SIG-M5 treated with dmso at 0.1 percent for 504 hours (cell line): ENCODE results near the gene TECPR1.
A peak's percentile ranks its signal among the peaks of the same experiment; 100 is the strongest.

Experiments
- DNase-seq: peaks from one replicate; lab custom pipeline; 2025; ENCODE audit not compliant: unreplicated experiment; lab: John Stamatoyannopoulos, UW

The TECPR1 gene

DNA sequence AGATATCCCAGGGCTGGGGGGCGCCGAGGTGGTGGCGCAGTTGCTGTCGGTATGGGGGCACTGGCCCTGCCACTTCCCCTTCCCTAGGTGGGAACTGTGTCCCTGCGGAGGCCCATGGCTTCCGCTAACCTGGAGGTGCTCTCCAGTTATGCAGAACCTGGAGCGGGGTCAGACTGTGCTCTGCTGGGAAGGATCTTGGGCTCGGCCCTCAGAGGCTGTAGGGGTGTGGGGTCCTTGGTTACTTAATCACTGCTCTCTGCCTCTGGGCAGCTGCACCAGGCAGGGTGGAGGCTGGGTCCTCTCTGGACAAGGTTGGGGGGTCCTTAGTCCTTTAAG, 31.8 kb upstream of the TECPR1 start:
- no peak for DNase-seq

DNA sequence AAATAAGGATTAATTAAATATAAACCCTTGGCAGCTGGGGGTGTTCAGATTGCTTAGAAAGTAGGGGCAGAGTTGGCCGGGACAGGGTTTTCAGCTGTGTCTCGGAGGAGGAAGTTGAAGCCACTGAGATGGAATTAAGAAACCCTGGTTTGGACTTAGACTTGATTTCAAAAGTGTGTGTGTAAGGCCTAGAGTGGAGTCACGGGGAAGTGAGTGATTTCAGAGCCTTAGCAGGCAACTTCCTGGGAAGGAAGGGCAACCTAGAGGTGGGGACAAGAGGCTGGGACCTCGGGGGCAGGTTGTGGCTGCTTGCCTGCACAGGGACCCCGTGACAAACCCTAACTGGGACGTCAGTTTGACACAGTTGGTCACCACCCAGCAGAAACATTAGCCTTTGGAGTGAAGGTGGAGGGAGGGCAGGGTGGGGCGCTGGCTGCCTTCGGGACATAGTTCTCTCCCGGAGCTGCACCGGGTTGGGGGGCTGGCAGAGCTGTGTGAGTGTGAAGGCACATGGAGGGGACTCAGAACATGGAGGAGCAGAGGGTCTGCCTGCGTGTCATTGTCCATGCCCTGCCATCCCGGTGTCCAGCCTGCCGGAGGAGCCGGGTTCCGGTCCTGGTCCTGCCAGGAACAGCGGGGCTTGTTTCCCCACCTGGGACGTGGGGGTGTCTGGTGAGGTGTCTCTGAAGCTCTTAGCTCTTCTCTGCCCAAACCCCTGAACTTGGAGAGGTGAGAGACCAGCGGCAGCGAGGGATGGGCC, 31.3 kb upstream of the TECPR1 start:
- peak; percentile 94 for DNase-seq

- DNase-seq, result no peak
These were observed 30.7 kb upstream of the TECPR1 start for GRCh38 chr7:98282703-98283102.

DNA sequence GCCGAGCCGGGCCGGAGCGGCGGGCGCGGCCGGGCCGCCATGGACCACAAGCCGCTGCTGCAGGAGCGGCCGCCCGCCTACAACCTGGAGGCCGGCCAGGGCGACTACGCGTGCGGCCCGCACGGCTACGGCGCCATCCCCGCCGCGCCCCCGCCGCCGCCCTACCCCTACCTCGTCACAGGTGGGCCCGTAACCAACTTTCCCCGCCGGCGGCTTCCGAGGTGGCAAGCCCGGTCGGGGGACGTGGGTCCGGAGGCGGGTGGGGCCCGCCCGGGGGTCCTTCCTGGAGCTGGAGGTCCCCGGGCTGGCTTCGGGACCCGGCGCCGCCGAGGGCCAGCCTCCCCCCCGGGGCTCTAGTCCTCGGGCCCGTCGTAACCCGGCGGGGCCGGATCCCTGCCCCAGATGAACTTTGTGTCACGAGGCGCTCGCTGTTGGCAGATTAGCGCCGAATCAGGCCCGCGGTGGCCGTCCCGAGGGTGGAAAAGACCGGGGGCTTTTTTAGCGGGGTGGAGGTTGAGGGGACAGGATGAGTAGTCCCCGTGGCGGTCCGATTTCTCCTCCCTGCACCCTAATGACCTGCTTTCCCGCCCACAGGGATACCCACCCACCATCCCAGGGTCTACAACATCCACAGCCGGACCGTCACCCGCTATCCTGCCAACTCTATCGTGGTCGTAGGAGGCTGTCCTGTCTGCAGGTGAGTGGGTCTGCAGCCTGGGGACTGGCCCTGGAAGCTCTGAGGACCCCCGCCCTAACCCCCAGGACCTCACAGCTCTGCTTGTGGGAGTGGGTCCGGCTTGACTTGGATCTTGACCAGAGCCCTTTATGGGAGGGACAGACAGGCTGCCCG, 29.9 kb upstream of the TECPR1 start:
- DNase-seq, result no peak

- peak; percentile 78 for DNase-seq
These were observed 29.0 kb upstream of the TECPR1 start, which contains the start of gene BRI3 for GRCh38 chr7:98280791-98281756. Gene BRI3, plus strand, starts transcription at chr7:98281686. Its CDS starts 110 bp downstream, at chr7:98281796.

DNA sequence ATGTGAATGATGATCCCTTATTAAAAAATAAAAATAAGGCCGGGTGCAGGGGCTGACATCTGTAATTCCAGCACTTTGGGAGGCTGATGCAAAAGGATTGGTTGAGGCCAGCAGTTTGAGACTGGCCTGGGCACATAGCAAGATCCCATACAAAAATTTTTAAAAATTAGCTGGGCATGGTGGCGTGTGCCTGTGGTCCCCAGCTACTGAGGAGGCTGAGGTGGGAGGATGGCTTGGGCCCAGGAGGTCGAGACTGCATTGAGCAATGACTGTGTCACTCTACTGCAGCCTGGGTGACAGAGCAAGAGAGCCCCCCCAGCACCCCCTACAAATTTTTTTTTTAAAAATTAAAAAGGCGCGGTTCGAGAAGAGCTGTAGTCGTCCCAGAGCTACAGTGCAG, 28.3 kb upstream of the TECPR1 start:
- DNase-seq, result no peak

- DNase-seq, result no peak
These were observed 26.9 kb upstream of the TECPR1 start for GRCh38 chr7:98278936-98279335.

GRCh38 chr7:98278408-98278807, 26.4 kb upstream of the TECPR1 start:
- no peak for DNase-seq

- peak; percentile 81 for DNase-seq
These were observed 24.3 kb upstream of the TECPR1 start for GRCh38 chr7:98276241-98276761.

- no peak for DNase-seq
These were observed 15.3 kb upstream of the TECPR1 start for GRCh38 chr7:98267303-98267702.

GRCh38 chr7:98266840-98267239, 14.8 kb upstream of the TECPR1 start:
- no peak for DNase-seq

DNA sequence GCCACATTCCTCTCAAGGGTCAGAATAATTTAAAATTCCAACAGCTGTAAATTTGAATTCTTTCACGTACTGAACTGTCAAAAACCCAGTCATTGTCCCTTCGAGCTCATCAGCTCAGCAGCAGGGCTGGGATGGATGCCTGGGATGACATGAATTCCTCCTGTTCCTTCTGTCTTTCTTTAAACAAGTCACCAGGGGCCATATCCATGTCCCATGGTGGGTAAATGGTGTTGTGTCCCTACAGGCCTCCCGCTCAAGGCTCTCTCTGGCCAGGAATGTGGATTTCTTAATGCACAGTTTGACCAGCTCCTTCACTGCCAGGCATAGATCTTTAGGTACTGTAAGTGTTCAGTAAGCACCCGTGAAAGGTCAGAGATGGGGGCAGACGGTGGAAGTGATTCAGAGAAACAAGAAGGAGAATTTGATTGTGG, 13.8 kb upstream of the TECPR1 start:
- no peak for DNase-seq

GRCh38 chr7:98257701-98258100, 5.7 kb upstream of the TECPR1 start:
- DNase-seq, result no peak

DNA sequence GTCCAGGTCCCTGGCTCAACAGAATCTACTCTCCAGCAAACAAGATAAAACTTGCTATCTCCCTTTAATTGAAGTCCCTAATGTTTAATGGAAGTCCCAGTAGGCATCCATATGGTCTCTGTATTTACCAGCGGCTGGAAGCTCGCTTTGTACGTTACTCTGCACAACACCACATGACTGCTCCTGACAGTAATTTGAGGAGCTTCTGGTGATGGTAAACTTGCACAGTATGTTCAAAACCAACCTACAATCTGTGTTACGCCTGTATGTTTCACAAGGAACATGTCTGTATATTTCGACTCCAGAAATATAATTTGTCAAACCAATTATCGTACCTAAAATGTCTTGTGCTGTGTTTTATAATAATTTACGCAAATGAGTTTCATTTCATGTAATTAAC, 4.4 kb upstream of the TECPR1 start:
- DNase-seq, result no peak

DNA sequence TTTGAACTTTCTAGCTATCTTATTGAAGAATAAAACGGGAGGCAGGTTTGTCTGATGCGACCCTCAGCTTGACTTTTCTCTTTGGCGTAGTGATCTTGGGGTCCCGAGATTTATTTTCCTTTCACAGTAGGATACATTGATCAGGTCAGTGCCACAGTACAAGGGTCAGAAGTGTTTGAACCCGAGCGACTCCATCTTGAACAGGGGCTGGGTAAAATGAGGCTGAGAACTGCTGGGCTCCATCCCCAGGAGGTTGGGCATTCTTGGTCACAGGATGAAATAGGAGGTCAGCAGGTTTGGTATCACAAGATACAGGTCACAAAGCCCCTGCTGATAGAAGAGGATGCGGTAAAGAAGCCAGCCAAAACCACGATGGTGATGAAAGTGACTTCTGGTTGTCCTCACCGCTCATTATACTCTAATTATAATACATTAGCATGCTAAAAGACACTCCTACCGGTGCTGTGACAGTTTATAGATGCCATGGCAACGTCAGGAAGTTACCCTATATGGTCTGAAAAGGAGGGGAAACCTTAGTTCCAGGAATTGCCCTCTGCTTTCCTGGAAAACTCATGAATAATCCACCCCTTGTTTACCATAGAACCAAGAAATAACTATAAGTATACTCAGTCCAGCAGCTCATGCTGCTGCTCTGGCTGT, 3.0 kb upstream of the TECPR1 start:
- no peak for DNase-seq

DNA sequence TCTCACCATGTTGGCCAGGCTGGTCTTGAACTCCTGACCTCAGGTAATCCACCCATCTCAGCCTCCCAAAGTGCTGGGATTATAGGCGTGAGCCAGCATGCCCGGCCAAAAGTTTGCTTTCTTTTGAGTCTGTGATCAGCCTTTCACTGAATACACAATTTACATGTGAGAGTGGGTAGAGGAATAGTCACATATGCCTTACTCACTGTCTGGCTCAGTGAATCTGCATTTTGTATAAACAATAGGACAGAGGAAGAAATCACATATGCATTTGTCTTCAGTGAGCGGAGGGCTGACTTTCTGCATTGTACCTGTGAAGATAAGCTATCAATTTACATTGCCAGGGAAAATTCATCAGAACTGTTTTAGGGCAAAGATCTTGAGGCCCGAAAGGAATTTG, 2.5 kb upstream of the TECPR1 start:
- no peak for DNase-seq

DNA sequence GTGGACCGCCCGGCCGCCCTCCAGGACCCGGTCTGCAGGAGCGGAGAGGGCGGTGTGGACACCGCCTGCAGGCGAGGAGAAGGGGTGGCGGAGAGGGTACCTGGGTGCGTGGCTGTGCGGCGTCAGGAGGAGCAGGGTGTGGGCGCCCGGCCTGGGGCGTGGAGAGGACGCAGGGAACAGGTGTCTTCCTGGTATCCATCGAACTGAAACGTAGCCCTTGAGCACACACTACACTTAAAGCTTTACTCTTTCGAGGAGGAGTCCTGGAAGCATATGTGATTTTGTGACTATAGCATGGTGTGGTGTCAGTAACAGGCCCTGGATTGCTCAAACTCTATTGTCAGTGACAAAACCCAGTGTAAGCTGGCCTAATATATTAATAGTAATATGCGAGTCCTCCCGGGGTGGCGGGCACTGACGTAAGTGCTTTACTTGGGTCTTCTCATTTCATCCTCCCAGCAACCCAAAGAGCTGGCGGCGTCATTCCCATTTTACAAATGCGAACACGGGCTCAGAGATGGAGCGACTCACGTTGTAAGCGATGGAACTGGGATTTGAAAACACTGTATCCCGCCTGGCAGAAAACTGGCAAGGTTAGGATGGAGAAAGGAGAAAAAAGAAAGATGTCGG, 508 bp upstream of the TECPR1 start:
- DNase-seq, result peak; percentile 39

DNA sequence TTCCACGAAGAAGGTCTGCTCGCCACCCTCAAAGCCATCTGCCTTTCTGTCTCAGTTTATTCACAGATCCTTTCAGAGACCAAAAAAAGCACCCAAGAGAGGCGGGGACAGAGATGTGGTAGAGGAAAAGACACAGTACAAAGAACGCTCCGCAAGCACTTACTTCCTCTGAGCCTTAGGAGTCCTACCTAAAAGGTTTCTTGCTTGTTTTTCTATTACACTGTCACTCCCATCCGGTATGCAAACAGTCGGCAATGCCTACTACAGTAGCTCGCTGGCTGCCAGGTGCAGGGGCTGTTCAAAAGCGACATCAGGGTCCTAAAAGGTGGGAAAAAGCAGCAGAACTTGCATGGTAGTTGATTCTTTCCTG, 816 bp downstream of the TECPR1 start:
- DNase-seq, result peak; percentile 14

GRCh38 chr7:98250789-98251188, 1.2 kb downstream of the TECPR1 start:
- DNase-seq, result no peak

GRCh38 chr7:98249106-98249505, 2.9 kb downstream of the TECPR1 start:
- DNase-seq, result peak; percentile 46
